KMS-11 (cell line): ENCODE data around the gene ATF4.

Experiments
- H2AFZ ChIP-seq: fragments of 200-600 bp; sonication (generic); 2 replicates; pipeline ENCODE4 v1.6.1; 2016; ENCODE audit warnings: antibody characterized with exemption, mixed run types, low read depth
- H3K27ac ChIP-seq: fragments of 200-600 bp; sonication (generic); 2 replicates; pipeline ENCODE4 v1.6.1; 2016; ENCODE audit warnings: mild to moderate bottlenecking, mixed run types
- H3K27me3 ChIP-seq: fragments of 200-600 bp; sonication (generic); 2 replicates; pipeline ENCODE4 v1.6.1; 2017; ENCODE audit warnings: mild to moderate bottlenecking, low read depth, mixed run types, moderate library complexity; ENCODE audit not compliant: insufficient read depth
- H3K36me3 ChIP-seq: fragments of 200-600 bp; sonication (generic); 2 replicates; pipeline ENCODE4 v1.6.1; 2017; ENCODE audit warnings: mild to moderate bottlenecking, mixed run types; ENCODE audit not compliant: insufficient read depth
- H3K4me1 ChIP-seq: fragments of 200-600 bp; sonication (generic); 2 replicates; pipeline ENCODE4 v1.6.1; 2016; ENCODE audit warnings: mild to moderate bottlenecking, low read depth, mixed run types; ENCODE audit not compliant: poor library complexity, severe bottlenecking
- H3K4me2 ChIP-seq: fragments of 200-600 bp; sonication (generic); 2 replicates; pipeline ENCODE4 v1.7.0; 2016; ENCODE audit warnings: mild to moderate bottlenecking, mixed run types
- H3K4me3 ChIP-seq: fragments of 200-600 bp; sonication (generic); IDR thresholded peaks from 2 replicates; pipeline ENCODE4 v1.6.1; 2017; ENCODE audit warnings: low read depth, low read length, mixed read lengths; ENCODE audit not compliant: insufficient read depth
- H3K79me2 ChIP-seq: fragments of 200-600 bp; sonication (generic); 2 replicates; pipeline ENCODE4 v1.6.1; 2016; ENCODE audit warnings: low read depth, mixed run types; ENCODE audit not compliant: insufficient read depth
- H3K9ac ChIP-seq: fragments of 200-600 bp; sonication (generic); 2 replicates; pipeline ENCODE4 v1.6.1; 2016; ENCODE audit warnings: mild to moderate bottlenecking, mixed run types
- H4K20me1 ChIP-seq: fragments of 200-600 bp; sonication (generic); 2 replicates; pipeline ENCODE4 v1.6.1; 2016; ENCODE audit warnings: mild to moderate bottlenecking, mixed run types; ENCODE audit not compliant: insufficient read depth
- CTCF ChIP-seq: fragments of 200-600 bp; sonication (generic); conservative IDR thresholded peaks from 2 replicates; pipeline ENCODE4 v1.6.1; 2017; ENCODE audit warnings: low read depth, mild to moderate bottlenecking, antibody characterized with exemption, low read length, moderate library complexity, mixed read lengths

The ATF4 gene

GRCh38 chr22:39473851-39474250 lies 46.5 kb upstream of the ATF4 start:
- Histone ChIP-seq H3K27ac (peak overlapping the region; percentile 34; the same call in 1 of the 2 replicates), H2AFZ (no peak overlapping the region), H3K79me2 (peaks cover 44% of the 10 kb centered on the region), H3K27me3 (no peaks in the 10 kb centered on the region), H4K20me1 (no peaks in the 10 kb centered on the region), H3K4me1 (peaks cover 69% of the 10 kb centered on the region), H3K4me3 (no peak overlapping the region), H3K9ac (no peak overlapping the region; the same call in 1 of the 2 replicates), H3K4me2 (peak overlapping the region; percentile 68), H3K36me3 (no peaks in the 10 kb centered on the region)
- no peak for TF ChIP-seq CTCF

GRCh38 chr22:39474351-39475111 lies 45.8 kb upstream of the ATF4 start:
- H3K27ac ChIP-seq: peak overlapping the region; percentile 34; the same call in 1 of the 2 replicates
- no peak overlapping the region for H3K4me3 ChIP-seq
- H3K27me3 ChIP-seq: no peaks in the 10 kb centered on the region
- H3K4me1 ChIP-seq: peaks cover 65% of the 10 kb centered on the region
- H3K36me3 ChIP-seq: no peaks in the 10 kb centered on the region
- TF ChIP-seq CTCF: no peak
- no peak overlapping the region for H2AFZ ChIP-seq
- H4K20me1 ChIP-seq: no peaks in the 10 kb centered on the region
- peak overlapping the region; percentile 68 for H3K4me2 ChIP-seq
- peak overlapping the region; percentile 6; the same call in 1 of the 2 replicates for H3K9ac ChIP-seq
- H3K79me2 ChIP-seq: peaks cover 43% of the 10 kb centered on the region

GRCh38 chr22:39475337-39475736 lies 45.0 kb upstream of the ATF4 start:
- Histone ChIP-seq H4K20me1 (no peaks in the 10 kb centered on the region), H3K4me2 (peak overlapping the region; percentile 68; the same call in 1 of the 2 replicates), H3K27me3 (no peaks in the 10 kb centered on the region), H3K4me1 (peaks cover 56% of the 10 kb centered on the region), H2AFZ (no peak overlapping the region), H3K4me3 (no peak overlapping the region), H3K27ac (no peak overlapping the region; the same call in 1 of the 2 replicates), H3K9ac (no peak overlapping the region), H3K79me2 (peaks cover 36% of the 10 kb centered on the region), H3K36me3 (no peaks in the 10 kb centered on the region)
- TF ChIP-seq CTCF: no peak

- Histone ChIP-seq H3K36me3 (no peaks in the 10 kb centered on the region), H3K4me3 (no peak overlapping the region), H4K20me1 (no peaks in the 10 kb centered on the region), H3K79me2 (peaks cover 36% of the 10 kb centered on the region), H2AFZ (no peak overlapping the region), H3K9ac (no peak overlapping the region), H3K4me2 (no peak overlapping the region), H3K27ac (no peak overlapping the region; the same call in 1 of the 2 replicates), H3K27me3 (no peaks in the 10 kb centered on the region), H3K4me1 (peaks cover 51% of the 10 kb centered on the region)
- TF ChIP-seq CTCF: no peak
Observed at GRCh38 chr22:39475902-39476301, 44.5 kb upstream of the ATF4 start.
